Amygdala (tissue), 56 donors: ENCODE results near the gene SELE.

Experiments used
- DNase-seq, 56 donors: peaks; one replicate each; lab custom pipeline; 2025; lab: John Stamatoyannopoulos, UW

The SELE gene, protein sequence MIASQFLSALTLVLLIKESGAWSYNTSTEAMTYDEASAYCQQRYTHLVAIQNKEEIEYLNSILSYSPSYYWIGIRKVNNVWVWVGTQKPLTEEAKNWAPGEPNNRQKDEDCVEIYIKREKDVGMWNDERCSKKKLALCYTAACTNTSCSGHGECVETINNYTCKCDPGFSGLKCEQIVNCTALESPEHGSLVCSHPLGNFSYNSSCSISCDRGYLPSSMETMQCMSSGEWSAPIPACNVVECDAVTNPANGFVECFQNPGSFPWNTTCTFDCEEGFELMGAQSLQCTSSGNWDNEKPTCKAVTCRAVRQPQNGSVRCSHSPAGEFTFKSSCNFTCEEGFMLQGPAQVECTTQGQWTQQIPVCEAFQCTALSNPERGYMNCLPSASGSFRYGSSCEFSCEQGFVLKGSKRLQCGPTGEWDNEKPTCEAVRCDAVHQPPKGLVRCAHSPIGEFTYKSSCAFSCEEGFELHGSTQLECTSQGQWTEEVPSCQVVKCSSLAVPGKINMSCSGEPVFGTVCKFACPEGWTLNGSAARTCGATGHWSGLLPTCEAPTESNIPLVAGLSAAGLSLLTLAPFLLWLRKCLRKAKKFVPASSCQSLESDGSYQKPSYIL

DNA sequence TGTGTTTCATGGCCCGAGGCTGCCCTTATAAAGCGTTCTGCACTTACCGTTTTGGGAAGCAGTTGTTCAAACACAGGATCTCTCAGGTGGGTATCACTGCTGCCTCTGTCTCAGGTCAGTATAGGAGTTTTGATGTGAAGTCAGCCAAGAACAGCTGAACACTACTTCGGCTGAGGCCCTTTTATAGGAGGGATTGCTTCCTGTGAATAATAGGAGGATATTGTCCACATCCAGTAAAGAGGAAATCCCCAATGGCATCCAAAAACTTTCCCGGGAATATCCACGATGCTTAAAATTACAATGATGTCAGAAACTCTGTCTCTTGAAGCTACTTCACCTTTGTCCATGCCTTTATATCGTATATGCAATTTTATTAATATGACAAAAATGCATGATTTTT lies at the start of gene SELE:
SELE (minus strand) TSS at position 156 of the 400 bp plus-strand sequence. CDS start 467 bp downstream, outside the sequence.
- no peak for DNase-seq

DNA sequence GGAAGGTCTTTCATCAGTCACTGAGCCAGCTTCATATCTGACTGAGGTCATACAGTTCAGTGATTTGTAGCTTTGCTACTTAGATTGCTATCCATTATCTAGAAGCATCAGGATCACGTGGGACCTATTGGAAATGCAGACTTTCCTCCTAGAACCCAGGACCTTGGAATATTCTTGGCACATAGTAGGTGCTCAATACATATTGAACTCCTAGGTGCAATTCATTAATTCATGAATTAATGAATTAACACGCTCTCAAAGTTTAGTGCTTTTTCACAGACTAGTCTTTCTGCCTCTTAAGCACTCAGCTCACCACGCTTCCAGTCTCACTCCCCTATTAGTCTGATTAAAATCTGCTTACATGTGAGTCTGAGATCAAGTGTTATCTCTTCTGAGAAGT lies 48.7 kb upstream of the SELE start:
- no peak for DNase-seq

DNA sequence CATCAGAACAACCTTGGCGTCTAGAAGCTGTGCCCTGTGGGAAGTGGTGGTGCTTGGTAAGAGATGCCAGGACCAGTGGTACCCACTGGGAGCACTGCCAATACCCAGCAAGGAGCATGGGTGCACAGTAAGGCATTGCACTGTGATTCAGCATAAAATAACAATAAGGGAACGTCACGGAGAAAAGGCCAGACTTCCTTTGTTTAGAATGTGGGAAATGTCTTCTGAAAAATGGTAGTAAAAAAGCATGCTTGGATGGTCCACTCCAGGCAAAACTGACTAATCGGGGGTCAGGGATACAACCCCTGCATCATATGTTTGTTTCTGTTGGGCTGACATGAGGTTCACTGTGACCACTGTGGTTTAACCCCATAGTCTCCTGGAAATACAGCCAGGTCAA lies 46.1 kb upstream of the SELE start:
- no peak for DNase-seq

DNA sequence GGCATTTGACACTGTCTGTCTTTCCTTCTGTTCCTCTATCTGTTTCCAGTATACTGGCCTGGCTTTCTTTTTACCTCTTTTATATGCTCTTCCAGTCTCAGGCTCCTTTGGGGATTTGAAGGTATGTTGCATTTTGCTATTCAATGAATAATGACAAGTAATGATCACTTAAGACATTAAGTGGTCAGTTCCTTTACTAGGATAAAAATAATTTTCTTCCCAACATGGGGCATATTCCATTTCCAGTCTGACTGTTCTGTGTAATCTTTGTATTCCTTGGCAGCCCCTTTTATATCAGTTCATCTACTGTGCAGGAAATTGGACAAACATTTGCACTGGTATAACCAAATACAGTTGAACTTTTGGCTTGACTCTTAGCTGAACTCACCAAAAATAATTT lies 45.3 kb upstream of the SELE start:
- DNase-seq, result no peak

DNA sequence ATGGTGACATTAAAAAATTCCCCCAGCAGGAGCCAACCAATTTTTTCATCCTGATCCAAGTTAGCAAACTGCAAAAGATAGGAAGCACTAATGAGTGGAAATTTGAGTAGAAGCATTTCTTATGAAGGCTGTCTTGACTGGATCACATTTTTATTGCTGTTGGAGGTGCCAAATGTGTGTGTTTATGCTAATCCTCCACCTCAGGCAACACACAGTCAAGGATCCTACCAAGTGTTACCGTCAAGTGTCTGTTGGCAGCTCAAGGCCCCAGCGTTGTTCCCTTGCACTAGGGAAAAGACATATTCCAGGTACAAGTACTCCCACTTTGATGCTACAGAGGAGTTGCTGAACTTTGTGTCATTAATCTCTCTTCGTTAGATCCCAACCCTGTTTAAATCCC lies 42.6 kb upstream of the SELE start:
- DNase-seq, result no peak

DNA sequence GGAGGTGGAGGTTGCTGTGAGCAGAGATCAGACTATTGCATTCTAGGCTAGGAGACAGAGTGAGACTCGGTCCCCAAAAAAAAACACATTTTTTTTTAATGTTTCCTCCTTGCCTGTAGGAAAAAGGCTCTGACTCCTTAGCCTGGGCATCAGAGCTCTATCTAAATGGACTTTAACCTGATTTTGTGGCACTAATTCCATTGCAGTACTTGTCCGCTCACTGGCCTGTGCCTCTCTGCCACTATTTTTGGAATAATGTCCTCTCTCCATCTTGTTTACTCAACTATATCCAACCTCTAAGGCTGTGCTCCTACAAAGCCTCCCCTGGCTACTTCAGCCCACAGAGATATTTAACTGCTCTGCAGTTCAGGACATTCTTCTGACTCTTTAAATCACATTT lies 34.3 kb upstream of the SELE start:
- DNase-seq, result no peak

DNA sequence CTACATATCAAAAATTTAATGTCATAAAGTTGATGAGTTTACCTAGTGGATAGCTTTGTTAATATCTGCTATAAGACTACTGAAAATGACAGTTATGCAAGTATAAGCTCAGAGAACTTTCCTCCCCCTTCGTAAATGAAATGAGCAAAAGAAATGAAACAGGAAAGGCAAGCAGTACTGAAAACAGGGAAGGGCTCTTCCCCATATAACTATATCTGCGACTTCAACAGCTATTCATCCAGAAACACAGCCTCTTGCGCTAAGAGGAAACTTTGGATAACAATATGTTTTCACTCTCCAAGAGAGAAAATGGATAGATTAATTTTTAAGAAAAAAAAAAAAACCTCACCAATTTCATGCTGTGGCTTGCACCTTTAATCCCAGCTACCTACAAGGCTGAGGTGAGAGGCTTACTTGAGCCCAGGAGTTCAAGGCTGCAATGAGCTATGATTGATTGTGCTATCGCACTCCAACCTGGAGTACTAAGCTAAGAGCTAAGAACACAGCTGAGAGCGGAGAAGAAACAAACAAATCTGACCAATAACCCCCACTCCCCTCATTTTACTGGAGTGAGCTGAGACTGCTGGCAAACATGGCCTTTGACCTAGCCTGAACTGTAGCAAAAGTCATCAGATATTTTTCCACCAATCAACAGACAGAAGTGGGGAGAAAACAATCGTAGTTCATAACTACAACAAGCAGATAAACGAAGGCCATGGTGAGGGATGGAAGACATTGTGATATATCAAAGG lies 31.9 kb upstream of the SELE start:
- DNase-seq, result no peak

DNA sequence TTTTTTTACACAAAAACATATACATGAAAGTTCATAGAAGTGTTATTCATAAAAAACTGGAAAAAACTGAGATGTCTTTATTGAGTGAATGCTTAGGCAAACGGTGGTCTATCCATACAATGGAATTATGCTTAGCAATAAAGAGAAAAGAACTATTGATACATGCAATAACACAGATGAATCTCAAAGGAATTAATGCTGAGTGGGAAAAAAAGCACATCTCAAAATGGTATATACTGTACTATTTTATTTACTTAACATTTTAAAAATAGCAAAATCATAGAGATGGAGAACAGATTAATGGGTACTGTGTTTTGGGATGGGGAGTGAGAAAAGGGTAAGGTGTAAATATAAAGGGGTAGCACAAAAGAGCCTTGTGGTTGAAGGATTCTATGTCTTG lies 31.0 kb upstream of the SELE start:
- no peak for DNase-seq

DNA sequence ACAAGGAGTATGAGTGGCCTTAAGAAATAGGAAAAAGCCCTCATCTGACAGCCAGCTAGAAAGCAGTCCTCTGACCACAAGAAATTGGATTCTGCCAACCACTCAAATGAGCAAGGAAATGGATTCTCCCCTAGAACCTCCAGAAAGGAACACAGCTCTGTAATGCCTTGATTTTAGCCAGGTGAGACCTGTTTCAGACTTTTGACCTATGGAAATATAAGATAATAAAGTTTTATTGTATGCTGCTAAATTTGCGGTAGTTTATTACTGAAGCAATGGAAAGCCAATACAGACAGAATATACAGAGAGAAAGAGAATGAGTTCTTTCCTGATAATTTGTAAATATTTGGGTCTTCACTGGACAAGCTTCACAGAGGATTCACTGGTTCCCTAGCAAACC lies 28.8 kb upstream of the SELE start:
- DNase-seq, result no peak

DNA sequence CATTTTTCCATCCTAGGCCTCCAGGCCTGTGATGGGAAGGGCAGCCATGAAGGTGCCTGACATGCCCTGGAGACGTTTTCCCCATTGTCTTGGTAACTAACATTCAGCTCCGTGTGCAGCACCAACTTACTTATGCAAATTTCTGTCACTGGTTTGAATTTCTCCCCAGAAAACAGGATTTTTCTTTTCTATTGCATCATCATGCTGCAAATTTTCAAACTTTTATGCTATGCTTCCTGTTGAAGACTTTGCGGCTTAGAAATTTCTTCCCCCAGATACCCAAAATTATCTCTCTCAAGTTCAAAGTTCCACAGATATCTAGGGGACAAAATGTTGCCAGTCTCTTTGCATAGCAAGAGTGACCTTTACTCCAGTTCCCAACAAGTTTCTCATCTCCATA lies 25.2 kb upstream of the SELE start:
- no peak for DNase-seq

DNA sequence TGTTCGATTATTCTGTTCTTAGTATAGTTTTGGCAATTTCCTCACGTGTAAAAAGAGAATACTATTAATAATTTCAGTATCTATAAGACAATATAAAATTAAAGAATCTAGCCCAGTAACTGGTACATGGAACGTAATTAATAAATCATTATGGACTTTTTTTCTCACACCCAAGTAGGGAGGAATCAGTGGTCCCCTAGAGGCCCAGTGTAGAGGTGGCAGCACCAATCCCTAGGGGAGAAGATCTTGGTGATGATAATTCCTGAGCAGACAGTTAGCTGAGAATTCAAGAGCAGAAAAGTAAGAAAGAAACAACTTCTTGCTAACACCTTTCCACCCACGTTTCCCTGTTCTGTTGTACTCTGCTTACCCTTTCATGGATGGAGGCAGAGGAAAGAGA lies 19.7 kb upstream of the SELE start:
- no peak for DNase-seq

DNA sequence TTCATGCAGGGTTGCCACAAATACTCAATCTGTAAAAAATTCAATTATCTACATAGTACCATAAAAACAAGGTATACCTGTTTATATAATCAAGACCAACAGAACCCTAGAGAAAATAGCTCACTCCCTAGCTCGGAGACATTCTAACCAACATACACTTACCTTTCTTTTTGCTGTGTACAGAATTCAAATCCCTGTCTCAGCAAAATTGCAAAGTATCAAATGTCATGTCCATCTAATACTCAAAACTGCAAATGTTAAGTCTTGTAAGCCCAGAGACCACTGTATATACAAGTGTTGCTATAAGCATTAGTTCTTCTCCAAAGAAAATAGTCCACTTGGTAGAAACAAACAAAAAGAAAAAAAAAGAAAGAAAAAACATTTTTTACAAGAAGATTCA lies 16.2 kb upstream of the SELE start:
- DNase-seq, result no peak

DNA sequence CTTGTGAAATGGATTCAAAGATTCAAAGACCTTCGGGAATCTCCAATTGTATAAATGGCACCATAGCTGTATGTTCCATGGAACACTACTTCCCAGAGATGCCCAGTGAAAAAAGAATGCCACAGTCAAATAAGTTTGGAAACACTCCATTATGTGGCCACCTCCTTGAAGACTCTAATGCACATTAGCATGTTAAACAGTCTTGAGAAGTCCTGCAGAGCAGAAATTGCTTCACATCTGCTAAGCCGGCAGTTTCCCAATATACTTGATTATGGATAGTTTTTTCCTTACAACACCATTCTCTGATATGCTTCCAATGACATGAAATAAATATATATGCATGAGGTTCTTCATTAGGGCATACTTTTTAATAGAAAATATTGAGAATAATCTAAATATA lies 12.7 kb upstream of the SELE start:
- no peak for DNase-seq

DNA sequence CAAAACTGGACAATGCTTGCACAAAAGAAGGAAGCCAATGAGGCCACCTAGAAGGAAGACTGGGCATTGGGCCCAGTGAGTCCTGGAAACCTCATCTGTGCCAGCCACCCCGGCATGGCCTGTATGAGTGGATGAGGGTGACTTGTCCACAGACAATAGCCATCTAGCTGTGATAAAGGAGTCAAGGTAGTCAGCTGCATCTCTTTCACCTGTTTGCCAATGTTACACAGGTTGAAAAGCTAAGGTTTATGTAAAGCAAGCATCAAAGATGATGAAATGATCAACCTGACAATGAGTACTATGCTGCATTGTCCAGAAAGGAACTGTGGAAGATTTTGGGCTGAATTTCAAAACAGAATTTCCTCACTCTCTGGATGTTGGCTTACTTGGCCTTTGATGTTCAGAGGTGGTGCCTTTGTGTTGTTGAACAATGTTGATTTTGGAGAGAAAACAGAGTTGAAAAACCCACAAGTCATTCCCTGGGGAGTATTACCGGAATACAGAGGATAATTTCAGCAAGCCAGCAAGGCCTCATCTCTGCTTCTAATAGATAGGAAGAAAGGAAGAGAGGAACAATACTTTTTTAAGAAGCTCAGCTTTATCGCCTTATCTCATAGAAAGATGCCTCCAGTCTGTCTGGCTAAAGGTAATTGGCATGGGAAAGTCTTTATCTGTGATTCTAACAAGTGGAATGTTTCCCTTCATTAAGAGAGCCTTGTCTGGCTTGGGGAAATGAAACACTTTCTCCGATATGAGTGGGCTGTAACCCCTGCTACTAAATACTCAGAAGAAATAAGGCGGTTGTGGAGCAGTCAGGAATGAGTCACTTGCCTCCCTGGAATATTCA lies 11.4 kb upstream of the SELE start:
- no peak for DNase-seq

DNA sequence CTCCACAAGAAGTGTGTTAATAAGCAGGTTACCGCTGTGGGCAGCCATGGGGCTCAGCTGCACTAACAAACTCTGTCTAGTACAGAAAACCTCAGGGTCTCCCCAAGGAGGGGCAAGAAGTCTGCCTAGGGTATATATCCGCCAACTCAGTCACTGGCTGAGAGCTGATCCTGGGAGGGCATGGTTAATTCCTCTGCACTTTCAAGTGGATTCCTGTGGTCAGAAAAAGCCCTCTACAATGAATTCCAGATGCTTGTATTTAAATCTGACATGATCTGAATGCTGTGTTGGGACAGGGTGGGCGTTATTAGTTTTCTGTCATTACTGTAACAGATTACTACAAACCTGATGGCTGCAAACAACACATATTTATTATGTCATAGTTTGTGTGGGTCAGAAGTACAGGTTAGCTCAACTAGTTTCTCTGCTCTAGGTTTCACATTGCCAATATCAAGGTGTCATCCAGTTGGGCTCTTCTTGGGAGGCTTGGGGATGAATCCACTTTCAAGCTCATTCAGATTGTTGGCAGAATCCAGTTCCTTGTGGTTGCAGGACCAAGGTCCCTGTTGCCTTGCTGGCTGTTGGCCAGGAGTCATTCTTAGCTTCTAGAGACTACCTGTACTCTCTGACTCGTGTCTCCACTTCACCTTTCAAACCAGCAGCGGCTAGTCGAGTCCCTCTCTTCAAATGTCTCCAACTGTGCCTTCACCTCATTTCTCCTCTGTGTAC lies 8.0 kb upstream of the SELE start:
- no peak for DNase-seq

DNA sequence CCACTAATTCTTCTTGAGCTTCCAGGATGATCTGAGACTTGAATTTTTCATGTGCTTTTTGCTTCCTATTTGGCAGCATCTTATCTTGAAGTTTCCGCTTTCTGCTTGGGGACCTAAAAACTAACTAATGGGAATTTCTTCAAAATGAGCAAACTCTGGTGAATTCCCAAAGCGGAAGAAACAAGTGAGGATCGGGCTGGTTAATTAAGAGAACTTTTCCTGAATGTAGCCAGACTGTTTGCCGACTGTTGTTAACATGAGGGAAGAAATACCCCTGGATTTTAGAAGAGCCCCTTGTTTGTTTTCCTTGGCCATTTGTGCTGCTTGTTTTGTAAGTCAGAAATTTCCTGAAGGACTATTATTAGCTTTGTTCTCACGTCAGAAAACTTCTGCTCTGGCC lies 6.1 kb upstream of the SELE start:
- DNase-seq, result no peak

DNA sequence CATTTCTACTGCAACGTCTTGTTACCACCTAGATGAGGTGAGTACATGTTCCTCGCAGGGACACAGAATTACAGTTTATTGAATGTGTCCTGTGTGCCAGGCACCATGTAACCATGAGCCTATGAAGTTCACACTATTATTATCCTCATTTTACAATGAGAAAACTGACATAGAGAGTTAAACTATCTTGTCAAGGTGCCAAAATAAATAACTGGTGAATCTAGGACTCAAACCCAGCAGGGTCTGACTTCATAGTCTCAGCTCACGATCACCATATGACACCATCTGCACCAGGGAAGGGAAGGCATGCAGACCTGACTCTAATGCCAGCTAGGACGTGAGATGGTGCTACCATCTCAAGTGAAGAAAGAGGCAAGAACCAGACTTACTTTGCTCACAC lies 2.4 kb downstream of the SELE start:
- no peak for DNase-seq

DNA sequence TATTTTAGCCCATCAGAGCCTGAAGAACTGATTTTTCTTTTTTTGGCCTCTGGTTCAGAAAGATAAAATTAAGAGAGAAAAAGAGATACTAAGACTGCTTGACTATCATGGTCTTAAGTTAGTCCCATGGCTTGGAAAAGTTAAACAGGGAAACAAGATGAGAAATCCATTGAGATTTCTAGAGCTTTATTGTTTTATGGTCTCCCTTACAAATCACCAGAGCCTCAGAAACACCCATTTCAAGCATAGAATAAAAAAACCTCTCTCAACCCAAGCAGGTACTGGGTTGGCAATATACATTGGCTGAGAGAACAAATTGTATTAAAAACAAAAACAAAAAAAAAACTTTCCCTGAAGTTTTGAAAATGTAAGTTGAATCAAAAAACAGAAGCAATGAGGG lies 3.9 kb downstream of the SELE start:
- DNase-seq, result no peak

DNA sequence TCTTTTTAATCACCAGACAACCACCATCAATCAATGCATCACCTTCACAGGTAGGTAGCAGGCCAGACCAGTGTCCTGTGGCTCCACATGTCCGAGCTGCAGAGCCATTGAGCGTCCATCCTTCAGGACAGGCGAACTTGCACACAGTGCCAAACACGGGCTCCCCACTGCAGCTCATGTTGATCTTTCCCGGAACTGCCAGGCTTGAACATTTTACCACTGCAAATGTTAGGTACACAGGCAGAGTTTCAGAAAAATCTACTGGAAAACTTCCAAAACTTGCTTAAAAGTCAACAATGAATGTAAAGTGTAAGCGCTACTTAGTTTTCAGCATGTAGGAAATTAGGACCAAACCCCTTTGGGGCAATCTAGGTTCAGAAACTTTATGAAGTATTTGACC lies 6.6 kb downstream of the SELE start:
- no peak for DNase-seq

DNA sequence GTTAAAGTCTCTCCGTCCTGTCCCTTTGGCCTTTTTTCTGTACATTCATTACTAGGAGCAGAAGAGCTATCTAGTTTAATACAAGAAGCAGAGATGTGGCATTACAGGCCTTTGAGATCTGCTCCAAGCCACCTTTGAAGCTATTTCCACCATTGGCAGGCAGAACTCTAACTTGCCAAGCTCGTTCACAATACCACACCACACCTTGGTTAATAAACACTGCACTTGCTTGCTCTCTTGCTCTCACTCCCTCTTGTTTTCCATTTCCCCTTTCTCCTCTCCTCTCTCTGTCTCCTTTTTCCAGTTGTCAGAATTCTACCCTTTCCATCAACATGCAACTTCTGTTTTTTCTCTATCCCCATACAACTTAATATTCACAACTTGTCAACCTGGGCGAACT lies 7.0 kb downstream of the SELE start:
- no peak for DNase-seq
